OCI-LY1 (cell line): ENCODE results near the gene NAA30.

Experiments
- EZH2 ChIP-seq: fragments of 200-600 bp; sonication (generic), shearing (Covaris generic); IDR thresholded peaks from 2 replicates; pipeline ENCODE4 v1.8.0; 2017; ENCODE audit warnings: borderline replicate concordance, mixed run types, mild to moderate bottlenecking, antibody characterized with exemption, low read length, moderate library complexity, mixed read lengths
- TF ChIP-seq, protein P1 (sequence below): fragments of 200-600 bp; sonication (generic), shearing (Covaris generic); IDR thresholded peaks from 2 replicates; pipeline ENCODE4 v1.5.1; 2017; ENCODE audit warnings: mild to moderate bottlenecking, antibody characterized with exemption, low read length, moderate library complexity, mixed read lengths

DNA sequence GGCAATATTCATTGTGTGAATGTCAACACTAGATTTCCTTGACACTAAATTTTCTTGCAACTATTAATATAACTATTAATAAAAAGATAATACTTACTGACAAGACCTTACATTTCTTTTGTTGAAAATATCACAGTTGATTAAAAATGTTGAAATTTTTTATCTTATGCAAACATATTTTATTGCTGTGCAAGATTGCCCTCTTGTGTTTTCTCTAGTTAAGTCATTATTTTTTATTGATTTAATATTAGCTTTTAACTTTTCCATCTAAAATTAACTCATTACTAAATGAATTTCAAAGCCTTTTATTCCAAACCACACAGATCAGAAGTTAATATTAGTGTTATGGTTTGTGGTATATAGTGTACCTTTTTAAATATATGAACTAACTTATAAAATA is 11.7 kb upstream of the NAA30 start:
- TF ChIP-seq, protein P1, sequence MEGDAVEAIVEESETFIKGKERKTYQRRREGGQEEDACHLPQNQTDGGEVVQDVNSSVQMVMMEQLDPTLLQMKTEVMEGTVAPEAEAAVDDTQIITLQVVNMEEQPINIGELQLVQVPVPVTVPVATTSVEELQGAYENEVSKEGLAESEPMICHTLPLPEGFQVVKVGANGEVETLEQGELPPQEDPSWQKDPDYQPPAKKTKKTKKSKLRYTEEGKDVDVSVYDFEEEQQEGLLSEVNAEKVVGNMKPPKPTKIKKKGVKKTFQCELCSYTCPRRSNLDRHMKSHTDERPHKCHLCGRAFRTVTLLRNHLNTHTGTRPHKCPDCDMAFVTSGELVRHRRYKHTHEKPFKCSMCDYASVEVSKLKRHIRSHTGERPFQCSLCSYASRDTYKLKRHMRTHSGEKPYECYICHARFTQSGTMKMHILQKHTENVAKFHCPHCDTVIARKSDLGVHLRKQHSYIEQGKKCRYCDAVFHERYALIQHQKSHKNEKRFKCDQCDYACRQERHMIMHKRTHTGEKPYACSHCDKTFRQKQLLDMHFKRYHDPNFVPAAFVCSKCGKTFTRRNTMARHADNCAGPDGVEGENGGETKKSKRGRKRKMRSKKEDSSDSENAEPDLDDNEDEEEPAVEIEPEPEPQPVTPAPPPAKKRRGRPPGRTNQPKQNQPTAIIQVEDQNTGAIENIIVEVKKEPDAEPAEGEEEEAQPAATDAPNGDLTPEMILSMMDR = no peak
- TF ChIP-seq EZH2 = no peak
